ENCODE results near the gene FAXC.

DNA sequence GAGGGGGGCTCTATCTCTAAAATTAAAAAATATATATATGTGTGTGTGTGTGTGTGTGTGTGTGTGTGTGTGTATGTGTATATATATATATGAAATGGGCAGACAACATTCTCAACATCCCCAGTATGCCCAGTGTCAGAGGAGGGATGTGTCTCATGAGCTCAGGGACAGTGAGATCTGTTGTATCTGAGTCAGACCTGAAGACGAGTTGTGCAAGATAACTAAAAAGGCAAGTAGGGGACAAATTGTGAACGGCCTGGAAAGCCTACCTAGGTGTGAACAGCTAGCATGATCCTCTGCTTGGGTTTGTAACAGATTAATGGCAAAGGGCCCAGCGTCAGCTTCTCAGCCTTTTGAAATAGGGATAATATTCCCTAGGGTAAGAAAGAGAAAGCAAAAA, 124.3 kb downstream of the FAXC start:
- TF ChIP-seq POLR2A (IDR thresholded peaks at IDR 0.05; ENCODE audit: insufficient read depth in 1 of 2, low read depth in 2 of 2, low read length in 2 of 2) (no peak), GTF2F1 (IDR thresholded peaks at IDR 0.05; ENCODE audit: low read length) (no peak)
